ENCODE results near the gene AKAP1. TPM values are rescaled to one million over a fixed set of nuclear protein-coding genes. Genes with fewer than 3 reads are reported as not detected.

Gene AKAP1
- total RNA-seq, 4 donors from 2014 or later, result 23.3 to 62.4 (median 32.0) TPM

GRCh38 chr17:57106836-57107497 lies 21.9 kb downstream of the AKAP1 start:
- TF ChIP-seq EP300 (IDR thresholded peaks at IDR 0.05) (no peak), CTCF (IDR thresholded peaks at IDR 0.05) (no peak), POLR2A (IDR thresholded peaks at IDR 0.05) (no peak)
- H3K27me3 ChIP-seq, result no peaks in the 10 kb centered on the region
- peaks cover 0 to 34% (median 0%) of the 10 kb centered on the region in 3 donors for H3K36me3 ChIP-seq
- 97% methylated on average over 13 to 14 of the region's 14 CpGs for WGBS, 2 donors
- peak overlapping the region in 1 of 4 donors; percentile 1 for H3K27ac ChIP-seq
- H3K4me1 ChIP-seq, result peaks cover 0 to 29% (median 8%) of the 10 kb centered on the region in 4 donors
- H3K4me3 ChIP-seq, result no peak overlapping the region
- H3K9me3 ChIP-seq, result no peaks in the 10 kb centered on the region
- no peak for DNase-seq (ENCODE audit: low spot score in 2 of 2)

DNA sequence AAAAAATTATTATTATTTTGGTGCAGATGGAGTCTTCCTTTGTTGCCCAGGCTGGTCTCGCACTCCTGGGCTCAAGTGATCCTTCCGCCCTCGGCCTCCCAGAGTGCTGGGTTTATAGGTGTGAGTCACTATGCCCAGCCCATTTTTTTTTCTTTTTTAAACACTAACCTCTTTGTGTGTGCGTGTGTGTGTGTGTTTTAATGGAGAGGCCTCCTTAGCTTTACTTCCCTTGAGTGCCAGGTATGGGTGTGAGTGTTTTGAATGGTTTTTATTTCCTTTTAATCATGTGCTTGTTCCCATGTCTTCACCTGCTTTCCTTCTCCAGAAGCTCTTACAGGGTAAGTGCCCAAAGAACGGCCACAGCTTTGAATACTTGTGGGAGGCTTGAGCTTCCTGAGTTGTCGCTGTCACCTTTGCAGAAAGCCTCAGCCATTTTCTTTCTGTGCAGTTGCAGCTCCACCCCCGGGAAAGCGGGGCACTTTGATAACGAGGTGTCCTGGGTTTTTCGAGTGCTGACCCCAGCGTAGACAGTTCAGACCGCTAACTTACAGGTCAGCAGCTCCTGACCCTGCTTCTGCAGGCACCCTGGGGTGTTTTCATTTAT lies 22.6 kb downstream of the AKAP1 start:
- no peaks in the 10 kb centered on the region for H3K9me3 ChIP-seq
- TF ChIP-seq EP300 (IDR thresholded peaks at IDR 0.05), result no peak
- no peak for TF ChIP-seq CTCF (IDR thresholded peaks at IDR 0.05)
- TF ChIP-seq POLR2A (IDR thresholded peaks at IDR 0.05), result no peak
- 69 to 70% methylated on average over 12 of the region's 12 CpGs for WGBS, 2 donors
- DNase-seq (ENCODE audit: low spot score in 2 of 2), result no peak
- H3K36me3 ChIP-seq, result peaks cover 0 to 40% (median 0%) of the 10 kb centered on the region in 3 donors
- H3K4me1 ChIP-seq, result peaks cover 0 to 29% (median 8%) of the 10 kb centered on the region in 4 donors
- H3K27me3 ChIP-seq, result no peaks in the 10 kb centered on the region
- no peak overlapping the region for H3K4me3 ChIP-seq
- H3K27ac ChIP-seq, result no peak overlapping the region

DNA sequence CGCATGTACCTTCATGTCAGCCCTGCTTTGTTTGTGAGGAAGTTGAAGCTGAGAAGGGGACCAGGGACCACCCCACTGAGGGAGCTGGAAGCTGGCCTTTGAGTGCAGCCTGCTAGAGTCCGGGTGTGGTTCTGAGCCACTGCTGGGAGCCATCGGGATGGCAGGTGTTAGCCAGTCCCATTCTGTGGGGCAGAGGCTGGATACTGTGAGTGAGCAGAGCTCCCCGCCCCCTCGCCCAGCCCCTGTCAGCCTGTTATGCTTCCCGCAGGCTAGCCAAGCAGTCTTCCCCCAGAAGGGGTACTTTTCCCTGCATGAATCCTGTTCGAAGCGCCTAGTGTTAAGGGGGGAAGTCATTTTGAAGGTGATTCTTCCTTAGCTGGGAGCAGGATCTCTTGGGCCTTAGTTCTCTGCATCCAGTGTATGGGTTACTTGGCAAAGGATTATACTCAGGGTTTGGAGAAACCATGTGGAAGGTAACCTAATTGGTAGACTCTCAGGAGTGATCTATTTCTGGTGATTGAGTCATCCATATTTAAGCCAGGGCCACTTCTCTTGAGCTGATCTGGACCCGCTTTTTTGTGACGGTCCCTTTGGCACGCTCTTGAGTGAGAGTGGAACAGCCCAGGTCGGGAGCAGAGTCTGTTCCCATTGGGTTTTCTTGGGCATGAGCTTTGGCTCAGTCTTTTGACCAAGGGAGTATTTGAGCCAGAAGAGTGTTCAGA lies 23.8 kb downstream of the AKAP1 start:
- Histone ChIP-seq H3K4me3 (no peak overlapping the region), H3K36me3 (peaks cover 0 to 50% (median 0%) of the 10 kb centered on the region in 3 donors), H3K27ac (peak overlapping the region in 1 of 4 donors; percentile 66), H3K4me1 (peaks cover 0 to 31% (median 8%) of the 10 kb centered on the region in 4 donors), H3K27me3 (no peaks in the 10 kb centered on the region), H3K9me3 (no peaks in the 10 kb centered on the region)
- DNase-seq (ENCODE audit: low spot score in 2 of 2), result no peak
- WGBS, 2 donors, result 79 to 87% methylated on average over 12 of the region's 12 CpGs
- no peak for TF ChIP-seq POLR2A (IDR thresholded peaks at IDR 0.05)
- no peak for TF ChIP-seq EP300 (IDR thresholded peaks at IDR 0.05)
- no peak for TF ChIP-seq CTCF (IDR thresholded peaks at IDR 0.05)

- DNase-seq (ENCODE audit: low spot score in 2 of 2), result no peak
- H3K4me1 ChIP-seq, result peaks cover 0 to 33% (median 8%) of the 10 kb centered on the region in 4 donors
- no peak overlapping the region for H3K4me3 ChIP-seq
These were observed 24.5 kb downstream of the AKAP1 start for GRCh38 chr17:57109393-57110151.

More at GRCh38 chr17:57109393-57110151, 24.5 kb downstream of the AKAP1 start:
- no peak for TF ChIP-seq POLR2A (IDR thresholded peaks at IDR 0.05)
- TF ChIP-seq EP300 (IDR thresholded peaks at IDR 0.05), result no peak
- no peak for TF ChIP-seq CTCF (IDR thresholded peaks at IDR 0.05)
- Histone ChIP-seq H3K36me3 (peaks cover 0 to 58% (median 0%) of the 10 kb centered on the region in 3 donors), H3K9me3 (no peaks in the 10 kb centered on the region), H3K27ac (peak overlapping the region in 3 of 4 donors; percentile 2 to 66 (median 18)), H3K27me3 (no peaks in the 10 kb centered on the region)
- 70 to 72% methylated on average over 13 to 14 of the region's 14 CpGs for WGBS, 2 donors
